ENCODE measurements around the gene UNG. TPM values are rescaled to one million over a fixed set of nuclear protein-coding genes. Genes with fewer than 3 reads are reported as not detected.
"Not testable (repeated sequence)": the region's sequence is repeated elsewhere in the genome, so short reads cannot be mapped to it uniquely, and the experiment has no call there.

UNG gene
- total RNA-seq, 1 experiment from 2014 or later: 58.0 TPM

DNA sequence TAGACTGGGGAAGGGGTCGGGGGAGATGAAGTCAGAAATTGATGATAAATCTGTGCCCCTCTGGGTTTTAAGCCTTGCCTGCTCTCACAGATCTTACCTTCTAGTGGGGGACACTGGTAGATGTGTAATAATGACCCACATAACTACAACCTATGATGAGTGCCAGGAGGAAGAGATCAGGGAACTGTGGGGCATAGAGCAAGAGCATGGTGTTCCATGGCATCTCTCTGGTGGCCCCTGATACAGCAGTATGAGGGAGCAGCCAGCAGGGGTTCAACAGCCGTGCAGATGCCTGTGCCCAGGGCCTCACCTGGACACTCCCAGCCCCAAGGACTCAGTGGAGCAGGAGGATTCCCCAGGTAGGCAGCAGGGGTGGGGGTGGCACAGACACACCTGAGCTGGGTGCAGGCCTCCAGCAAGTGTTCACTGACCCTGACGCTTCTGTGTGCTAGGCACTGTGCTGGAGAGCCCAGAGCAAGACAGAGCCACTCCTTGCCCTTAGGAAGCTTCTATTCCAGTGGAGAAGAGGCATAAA is 24.0 kb downstream of the UNG start:
- DNase-seq (ENCODE audit: low spot score): no peak

DNA sequence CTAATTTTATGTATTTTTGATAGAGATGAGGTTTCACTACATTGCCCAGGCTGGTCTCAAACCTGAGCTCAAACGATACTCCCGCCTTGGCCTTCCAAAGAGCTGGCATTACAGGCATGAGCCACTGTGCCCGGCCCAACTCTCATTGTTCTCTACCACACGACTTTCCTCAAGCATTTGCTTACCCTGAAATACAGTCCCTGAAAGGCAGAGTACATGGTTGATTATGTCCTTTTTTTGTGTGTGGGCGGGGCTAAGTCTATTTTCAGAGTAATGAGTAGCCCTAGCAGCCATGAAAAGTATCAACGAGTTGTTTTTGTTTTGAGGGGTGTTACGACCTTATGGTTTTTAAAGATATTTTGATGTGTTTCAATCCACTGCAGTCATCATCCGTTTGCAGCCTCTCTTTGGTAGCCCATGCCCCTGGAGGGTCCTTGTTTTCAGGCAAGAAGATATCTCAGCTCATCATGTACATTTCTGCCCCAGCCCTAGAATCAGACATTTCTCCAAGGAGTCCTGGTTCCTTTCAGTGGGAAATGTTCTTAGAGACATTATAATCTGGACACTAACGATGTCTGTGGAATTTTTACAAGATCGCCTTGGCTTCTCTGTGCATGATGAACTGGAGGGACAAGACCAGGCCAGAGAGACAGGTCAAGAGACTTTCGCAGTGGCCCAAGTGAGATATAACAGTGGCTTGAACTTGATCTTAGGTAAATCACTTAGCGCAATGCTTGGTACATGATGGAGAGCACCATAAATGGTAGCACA is 27.7 kb downstream of the UNG start:
- no peak for DNase-seq (ENCODE audit: low spot score)

DNA sequence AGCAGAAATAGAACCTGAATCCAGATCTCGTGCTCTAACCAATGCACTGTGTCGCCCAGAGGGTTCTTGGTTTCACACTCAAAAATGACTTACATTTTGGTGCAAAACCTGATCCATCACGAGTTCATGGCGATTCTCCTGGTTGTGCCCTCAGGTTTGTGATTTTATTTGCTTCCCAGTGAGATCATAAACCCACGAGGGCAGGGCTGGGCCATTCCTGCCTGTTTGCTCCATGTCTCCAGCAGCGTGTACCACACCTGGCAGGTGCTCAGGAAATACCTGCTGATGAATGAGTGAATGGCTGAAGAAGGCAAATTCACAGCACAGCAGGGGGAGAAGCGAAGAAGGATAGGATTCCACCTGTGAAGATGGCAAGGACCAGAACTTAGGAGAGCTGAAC is 28.4 kb downstream of the UNG start:
- no peak for DNase-seq (ENCODE audit: low spot score)

DNA sequence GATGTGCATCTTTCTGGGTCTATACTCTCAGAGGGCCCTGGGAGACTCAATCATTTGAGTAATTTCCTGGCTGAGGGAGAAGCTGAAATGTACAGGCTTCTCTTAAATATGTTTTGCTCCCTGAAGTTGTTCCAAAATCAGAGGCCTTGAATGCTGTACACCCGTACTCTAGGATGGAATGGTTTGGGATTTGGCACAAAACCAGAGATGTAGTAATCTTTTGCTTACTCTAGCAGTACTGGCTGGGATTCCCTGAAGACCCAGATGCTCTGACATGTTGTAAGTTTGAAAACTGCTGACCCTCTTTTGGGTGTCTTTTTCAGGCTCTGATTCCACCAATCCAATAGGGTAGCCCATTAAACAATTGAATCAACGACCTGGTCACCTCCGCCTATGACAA is 29.4 kb downstream of the UNG start:
- DNase-seq (ENCODE audit: low spot score): no peak

DNA sequence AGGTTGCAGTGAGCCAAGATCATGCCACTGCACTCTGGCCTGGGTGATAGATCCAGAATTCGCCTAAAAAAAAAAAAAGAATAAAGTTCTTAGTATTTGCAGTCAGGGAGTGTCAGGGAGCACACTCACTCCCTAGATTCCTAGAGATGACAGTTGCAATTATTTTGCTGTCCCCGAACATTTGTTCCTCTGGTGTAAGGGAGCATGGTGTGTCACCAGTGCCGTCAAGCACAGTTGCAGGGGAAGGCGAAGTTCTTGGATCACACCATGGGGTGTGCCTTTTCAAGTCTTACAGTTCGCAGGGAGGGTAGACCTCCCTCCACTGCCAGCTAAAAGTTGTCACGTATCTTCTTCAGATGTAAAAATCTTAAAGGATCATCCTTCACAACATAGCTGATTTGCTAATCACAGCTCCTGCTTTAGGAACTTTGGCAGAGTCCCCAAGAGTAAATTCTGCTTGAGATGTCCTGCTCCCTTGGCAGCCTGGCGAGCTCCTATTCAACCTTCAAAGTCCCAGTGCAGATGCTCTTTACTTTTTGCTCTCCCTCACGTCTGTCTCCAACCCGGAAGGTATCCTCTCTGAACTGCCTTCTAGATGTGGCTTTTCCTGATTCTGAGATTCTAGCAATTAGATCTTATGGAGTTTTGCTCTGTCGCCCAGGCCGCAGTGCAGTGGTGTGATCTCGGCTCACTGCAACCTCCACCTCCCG is 30.3 kb downstream of the UNG start:
- no peak for DNase-seq (ENCODE audit: low spot score)

DNA sequence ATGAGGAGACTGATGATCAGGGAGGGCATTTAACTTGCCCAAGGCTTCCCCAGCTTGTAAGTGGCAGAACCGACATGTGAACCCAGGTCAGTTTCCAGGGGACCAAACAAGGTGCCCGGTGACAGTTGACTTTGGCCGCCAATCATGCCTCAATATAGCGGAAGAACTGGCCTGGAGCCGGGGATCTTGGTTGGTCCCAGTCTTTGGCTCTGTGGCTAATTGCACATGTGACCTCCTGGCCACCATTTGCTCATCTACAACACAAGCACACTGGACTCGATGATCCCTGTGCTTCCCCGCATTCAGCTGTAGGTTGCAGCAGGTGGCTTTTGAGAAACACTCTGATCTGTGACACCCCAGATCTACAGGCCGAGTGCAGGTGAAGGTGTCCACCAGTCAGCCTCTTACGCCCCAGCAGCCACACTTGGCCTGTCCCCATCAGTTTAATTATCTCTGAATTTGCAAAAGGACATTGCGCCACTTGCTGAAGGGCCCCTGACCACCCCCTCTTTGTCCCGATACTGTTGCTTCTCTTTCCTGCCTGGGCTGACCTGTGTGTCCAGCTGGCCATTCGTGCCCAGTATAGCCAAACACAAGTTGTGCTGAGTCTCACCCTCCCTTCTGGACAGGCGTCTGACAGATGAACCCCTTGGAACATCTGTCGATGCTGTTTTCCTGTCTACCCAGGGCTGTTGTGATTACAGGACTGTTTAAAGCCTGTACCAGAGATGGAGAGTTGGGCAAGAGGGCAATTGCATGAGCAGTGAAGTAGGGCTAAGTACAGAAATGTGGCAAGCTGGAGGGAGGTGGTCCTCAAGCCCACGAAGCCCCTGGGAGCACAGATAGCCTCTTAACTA is 33.1 kb downstream of the UNG start:
- DNase-seq (ENCODE audit: low spot score): no peak

DNA sequence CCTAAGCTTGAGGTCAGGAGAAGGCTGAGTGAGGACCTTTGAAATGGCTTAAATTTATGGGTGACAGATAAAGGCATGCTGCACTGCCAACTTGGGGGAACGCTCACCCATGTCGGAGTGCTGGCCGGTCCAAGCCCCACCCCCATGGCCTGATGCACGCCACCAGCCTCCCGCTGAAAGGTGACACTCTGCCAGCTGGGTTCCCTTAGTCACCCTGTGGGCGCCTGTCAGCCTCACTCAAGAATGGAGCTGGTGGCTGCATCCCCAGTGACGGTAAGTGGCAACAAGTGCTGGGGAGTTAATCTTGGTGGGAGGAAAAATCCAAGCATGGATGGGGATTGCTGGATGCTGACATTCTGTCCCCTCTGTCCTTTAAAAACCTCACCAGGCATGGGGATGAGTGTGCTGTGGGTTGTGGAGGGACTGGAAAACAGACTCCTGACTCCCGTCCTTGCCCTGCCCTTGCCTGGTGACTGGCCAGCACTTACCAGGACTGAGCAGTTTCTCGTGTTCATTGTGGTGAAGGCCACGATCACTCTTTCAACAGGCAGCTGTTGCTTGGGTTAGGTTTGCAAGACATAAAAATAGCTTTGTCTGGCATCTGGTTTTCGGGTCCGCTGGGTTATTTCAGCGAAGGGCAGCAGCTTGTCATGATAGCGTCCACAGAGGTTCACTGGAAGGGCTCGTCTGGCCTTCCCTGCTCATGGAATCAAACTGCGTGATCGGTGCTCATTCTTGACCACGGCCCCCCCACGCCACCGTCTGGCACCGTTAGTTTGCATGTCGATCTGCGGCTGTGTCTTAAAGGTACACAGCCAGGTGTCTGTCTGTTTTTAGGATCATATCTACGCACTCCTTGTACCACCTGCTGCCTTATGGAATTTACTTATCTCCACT is 34.0 kb downstream of the UNG start:
- peak; percentile 44 for DNase-seq (ENCODE audit: low spot score)

DNA sequence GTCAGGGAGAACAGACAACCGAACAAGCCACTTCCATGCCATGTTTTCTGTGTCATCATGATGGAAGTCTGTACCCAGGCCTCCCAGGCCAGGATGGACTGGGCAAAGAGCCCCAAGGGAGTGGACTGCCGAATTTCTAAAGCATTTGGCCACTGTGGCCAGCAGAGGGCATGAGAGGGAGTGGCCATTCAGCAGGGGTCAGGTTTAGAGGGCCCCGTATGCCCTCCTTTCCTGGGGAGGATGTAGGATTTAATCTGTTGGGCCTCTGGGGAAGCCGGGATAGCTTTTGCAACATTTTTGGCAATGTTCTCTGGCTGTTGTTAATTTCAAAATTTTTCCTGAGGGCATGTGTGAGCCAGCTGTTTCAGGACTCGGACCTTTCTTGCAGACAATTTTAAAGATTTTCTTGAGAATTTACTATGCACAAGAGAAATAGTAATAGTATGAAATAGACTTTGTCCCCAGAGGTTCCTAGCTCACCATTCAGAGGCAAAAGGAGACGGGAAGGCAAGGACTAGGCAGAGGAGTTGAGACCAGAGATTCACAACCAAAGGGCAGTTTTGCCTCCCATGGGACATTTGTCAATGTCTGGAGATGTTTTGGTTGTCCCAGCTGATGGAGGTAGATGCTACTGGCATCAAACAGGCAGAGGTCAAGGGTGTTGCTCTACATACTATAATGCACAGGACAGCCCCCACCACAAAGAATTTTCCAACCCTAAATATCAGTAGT is 37.0 kb downstream of the UNG start:
- no peak for DNase-seq (ENCODE audit: low spot score)

DNA sequence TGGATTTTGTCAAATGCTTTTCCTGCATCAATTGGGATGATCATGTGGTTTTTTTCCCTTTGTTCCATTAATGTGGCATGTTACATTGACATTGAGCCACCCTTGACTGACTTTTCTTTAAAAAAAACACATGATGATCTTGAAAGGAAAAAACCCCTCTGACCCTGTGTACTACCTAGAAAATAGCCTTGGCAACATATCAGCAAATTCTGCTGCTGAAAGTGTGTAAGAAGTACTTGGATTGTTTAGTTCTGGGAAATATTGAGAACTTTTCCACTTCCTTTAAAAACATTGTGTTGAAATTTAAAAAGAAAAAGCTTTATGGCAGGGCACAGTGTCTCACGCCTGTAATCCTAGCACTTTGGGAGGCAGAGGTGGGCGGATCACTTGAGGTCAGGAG is 39.7 kb downstream of the UNG start:
- DNase-seq (ENCODE audit: low spot score): no peak

DNA sequence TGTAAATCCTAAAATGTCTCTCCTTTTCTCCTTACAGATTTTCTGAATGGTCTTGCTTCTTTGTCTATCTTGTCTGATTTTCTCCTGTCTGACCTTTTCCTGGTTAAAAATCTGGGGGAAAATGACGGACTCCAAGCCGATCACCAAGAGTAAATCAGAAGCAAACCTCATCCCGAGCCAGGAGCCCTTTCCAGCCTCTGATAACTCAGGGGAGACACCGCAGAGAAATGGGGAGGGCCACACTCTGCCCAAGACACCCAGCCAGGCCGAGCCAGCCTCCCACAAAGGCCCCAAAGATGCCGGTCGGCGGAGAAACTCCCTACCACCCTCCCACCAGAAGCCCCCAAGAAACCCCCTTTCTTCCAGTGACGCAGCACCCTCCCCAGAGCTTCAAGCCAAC is 42.0 kb downstream of the UNG start:
- DNase-seq (ENCODE audit: low spot score): no peak

DNA sequence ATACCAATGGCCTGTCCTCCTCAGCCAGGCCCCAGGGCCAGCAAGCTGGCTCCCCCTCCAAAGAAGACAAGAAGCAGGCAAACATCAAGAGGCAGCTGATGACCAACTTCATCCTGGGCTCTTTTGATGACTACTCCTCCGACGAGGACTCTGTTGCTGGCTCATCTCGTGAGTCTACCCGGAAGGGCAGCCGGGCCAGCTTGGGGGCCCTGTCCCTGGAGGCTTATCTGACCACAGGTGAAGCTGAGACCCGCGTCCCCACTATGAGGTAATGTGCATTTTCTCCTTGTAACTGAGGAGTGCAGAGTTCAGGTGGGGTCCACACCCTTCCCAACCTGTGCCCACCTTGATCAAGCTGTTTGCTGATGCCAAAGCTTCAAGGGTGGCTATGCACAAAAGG is 42.4 kb downstream of the UNG start:
- no peak for DNase-seq (ENCODE audit: low spot score)

DNA sequence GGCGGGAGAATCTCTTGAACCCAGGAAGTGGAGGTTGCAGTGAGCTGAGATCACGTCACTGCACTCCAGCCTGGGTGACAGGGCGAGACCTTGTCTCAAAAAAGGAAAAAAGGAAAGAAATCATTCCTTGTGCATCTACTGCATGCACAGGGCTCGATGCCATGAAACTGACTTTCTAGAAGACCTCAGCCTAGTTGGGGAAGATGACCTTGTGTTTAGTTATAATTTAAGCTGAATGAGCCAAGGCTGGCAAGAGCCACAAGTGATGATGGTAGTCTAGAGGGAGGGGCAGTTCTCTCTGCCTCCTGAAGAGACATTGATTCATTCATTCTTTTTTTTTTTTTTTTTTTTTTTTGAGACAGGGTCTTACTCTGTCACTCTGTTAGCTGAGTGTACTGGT is 43.2 kb downstream of the UNG start:
- no peak for DNase-seq (ENCODE audit: low spot score)

DNA sequence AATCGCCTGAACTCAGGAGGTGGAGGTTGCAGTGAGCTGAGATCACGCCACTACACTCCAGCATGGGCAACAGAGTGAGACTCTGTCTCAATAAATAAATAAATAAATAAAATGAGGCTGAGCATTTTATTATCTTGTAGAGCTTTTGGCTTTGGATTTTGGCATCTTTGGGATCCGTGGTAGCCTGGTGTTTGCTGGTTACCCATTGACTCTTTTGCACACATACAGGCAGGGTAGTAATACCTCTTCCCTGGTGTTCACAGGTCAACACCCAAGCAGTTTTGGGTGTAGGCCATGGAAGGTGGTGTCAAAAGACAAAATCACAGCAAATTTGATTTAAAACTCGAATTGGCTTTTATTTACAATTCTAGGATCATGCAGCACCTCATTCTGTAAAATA is 46.8 kb downstream of the UNG start:
- DNase-seq (ENCODE audit: low spot score): no peak

DNA sequence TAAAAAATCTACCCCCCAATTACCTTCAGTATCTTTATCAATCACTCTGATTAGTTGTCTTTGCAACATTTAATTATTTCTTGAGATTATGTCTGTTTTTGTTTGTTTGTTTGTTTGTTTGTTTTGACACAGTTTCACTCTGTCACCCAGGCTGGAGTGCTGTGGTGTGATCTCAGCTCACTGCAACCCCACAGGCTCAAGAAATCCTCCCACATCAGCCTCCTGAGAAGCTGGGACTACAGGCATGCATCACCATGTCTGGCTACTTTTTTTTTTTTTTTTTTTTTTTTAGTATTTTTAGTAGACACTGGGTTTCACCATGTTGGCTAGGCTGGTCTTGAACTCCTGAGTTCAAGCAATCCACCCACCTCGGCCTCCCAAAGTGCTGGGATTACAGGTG is 49.7 kb downstream of the UNG start:
- not testable (repeated sequence) for DNase-seq (ENCODE audit: low spot score)

DNA sequence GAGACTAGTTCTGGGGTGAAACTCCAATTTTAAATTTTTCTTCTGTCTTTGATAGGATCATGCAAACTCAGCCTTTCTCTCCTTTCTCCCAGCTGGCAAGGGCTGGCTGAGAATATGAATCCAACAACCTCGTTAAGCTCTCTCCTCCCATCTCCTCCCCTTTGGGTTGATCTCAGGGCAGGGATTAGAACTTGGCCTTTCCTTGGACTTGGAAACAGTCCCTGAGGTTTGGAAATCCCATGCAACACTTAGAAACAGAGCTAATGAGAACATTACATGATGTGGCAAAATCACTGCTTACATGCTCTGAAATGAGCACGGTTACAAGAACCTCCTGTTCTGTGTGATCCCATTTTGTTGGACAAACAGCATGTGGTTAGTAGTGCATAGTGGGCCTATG is 50.6 kb downstream of the UNG start:
- DNase-seq (ENCODE audit: low spot score): peak; percentile 15

DNA sequence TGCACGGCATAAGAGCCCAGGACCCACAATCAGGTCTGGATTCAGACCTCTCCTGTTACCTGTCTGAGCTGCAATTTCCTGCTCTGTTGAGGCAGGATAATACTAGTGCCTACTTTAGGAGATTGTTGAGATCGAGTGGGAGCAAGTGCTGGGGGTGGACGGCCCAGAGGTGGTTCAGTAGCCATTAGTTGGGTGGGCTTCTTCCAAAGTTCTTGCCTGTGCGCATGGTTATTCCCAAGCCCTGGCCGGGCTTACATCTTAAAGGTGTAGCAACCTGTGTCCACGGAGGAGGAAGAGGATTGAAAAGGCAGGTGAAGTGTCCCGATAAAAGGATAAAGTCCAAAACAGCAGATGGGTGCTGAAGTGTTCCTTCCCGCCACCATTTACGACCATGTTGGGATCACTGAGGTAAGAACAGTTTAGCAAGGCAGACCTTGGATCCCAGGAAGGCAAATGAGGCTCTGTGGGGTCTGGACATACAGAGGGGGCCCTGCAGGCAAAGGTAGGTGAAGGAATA is 52.8 kb downstream of the UNG start:
- DNase-seq (ENCODE audit: low spot score): no peak

DNA sequence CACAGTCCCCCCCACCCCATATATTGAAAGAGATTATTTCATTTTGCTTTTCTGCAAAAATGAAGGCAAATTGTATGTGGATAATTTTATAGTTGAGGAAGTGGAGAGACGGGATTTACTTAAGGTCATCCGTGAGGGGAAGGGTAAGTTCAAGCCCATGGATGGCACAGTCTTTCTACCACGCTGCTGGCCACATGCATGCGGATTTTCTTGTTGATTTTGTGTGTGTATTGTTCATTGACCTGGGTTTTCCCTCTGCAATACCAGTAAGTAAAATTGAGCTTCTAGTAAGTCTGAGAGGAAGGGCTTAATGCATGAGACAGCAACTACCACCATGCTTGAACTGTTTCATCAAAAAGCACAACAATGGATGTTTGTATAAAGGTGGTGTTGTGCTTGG is 54.1 kb downstream of the UNG start:
- DNase-seq (ENCODE audit: low spot score): no peak

DNA sequence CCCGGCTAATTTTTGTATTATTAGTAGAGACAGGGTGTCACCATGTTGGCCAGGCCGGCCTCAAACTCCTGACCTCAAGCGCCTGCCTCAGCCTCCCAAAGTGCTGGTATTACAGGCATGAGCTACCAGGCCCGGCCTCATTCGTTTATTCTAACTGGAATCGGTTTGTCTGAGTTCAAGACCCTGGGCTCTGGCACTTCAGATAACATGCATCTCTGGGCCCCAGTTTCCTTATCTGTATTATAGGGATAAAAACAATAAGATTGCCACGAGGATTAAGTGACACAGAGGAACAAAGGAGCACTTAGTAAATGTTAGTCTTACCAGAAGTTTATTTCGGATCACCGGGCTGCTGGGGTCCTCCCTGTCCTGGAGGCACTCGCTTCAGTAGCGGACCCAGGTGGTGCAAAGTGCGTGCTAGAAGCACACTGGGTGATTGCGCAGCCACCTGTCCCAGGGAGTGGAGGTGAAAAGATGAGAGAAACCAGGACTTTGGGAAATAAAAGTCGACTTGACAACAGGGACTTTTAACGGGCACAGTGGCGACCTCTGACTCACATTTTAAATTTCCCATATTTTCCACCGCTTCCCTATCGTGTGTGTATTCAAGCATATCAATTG is 56.5 kb downstream of the UNG start:
- DNase-seq (ENCODE audit: low spot score): no peak

DNA sequence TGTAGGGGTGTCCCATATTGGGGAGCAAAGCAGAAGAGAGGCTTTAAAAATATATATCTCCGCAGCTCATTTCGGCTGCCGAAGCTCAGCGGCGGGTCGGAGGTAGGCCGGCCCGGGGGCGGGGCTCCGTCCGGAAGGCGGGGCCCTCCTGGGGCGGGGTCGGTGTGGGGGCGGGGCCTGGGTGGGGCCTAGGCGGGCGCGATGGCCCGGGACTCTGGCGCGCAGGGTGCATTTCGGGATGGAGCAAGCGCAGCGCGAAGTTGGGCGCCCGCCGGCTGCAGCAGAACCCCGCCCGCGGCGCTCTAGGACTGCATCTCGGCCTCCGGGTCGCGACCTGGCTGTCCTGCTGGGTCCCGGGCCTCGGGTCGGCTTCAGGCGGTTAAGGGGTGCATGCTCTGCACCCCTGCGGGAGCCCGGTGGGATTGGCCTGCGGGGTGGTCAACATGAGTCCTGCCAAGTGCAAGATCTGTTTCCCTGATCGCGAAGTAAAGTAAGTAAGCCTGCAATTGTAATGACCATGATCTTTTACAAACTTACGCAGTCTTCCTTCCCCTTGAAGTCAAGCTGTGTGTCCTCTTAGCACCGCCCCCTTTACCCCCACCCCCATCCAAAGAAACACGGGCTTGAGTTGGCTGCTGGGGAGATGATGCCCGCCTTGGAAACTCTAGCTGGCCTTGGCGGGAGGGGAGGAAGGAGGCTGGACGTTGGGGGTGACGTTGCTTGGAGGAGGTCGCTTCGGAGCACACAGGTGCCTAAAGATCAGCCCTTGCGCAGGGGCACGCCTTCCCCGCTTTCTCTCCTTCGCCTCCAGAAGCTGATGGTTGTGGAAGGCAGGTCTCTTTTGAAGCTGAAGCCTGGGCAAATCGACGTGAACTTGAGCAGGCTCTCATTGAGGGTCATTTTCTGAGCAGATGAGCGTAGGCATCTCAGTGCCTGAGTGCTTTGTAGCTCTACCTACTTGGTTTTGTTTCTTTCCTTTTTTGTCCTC is 57.3 kb downstream of the UNG start:
- DNase-seq (ENCODE audit: low spot score): peak; percentile 45

Measured in H4 (cell line).